CD4-positive, alpha-beta T cell (primary cell): Measurements from ENCODE around the gene ATL3. TPM values are rescaled to one million over a fixed set of nuclear protein-coding genes. Genes with fewer than 3 reads are reported as not detected.
A peak's percentile ranks its signal among the peaks of the same experiment; 100 is the strongest.

ENCODE experiments used
- ATAC-seq: fragments of 200-7000 bp; cut with Tn5 transposase; one replicate; pipeline ENCODE4 v1.10.0; 2022; ENCODE audit warnings: mild to moderate bottlenecking; ENCODE audit not compliant: poor library complexity
- CTCF ChIA-PET: fragments of 350-600 bp; sonication (Branson Sonifier 250); formaldehyde crosslinking; loops from one replicate; lab custom pipeline; 2021; ENCODE audit warnings: antibody characterized with exemption, inconsistent platforms; lab: Charles Lee
- POLR2A ChIA-PET: fragments of 350-600 bp; sonication (Branson Sonifier 250); formaldehyde crosslinking; loops from one replicate; lab custom pipeline; 2021; ENCODE audit warnings: antibody characterized with exemption, inconsistent platforms; lab: Charles Lee
- DNase-seq, 14 experiments: peaks; one replicate each; pipeline ENCODE4 v3.0.0-alpha.2; 2013 to 2020; ENCODE audit warnings: mixed read lengths in 2 of 14
- H3K27ac ChIP-seq, 2 donors: one replicate each; pipeline versions ENCODE4 v1.5.1 to v1.7.0; 2013; ENCODE audit warnings: low read length in 2 of 2, low read depth in 1 of 2, mild to moderate bottlenecking in 1 of 2
- H3K27me3 ChIP-seq, 2 experiments: 1 replicate in 1 of 2; 2 replicates in 1 of 2; pipeline versions ENCODE4 v1.6.1 to v1.7.0; 2013; ENCODE audit warnings: low read length in 2 of 2, control low read depth in 1 of 2, mild to moderate bottlenecking in 1 of 2, moderate library complexity in 1 of 2; ENCODE audit not compliant: insufficient read depth in 2 of 2, control insufficient read depth in 1 of 2
- H3K36me3 ChIP-seq: one replicate; pipeline ENCODE4 v1.6.1; 2013; ENCODE audit warnings: low read length, control low read depth; ENCODE audit not compliant: insufficient read depth
- H3K4me1 ChIP-seq: one replicate; pipeline ENCODE4 v1.6.1; 2013; ENCODE audit warnings: low read length, control low read depth; ENCODE audit not compliant: insufficient read depth
- H3K4me3 ChIP-seq: one replicate; pipeline ENCODE4 v1.5.1; 2013; ENCODE audit warnings: mild to moderate bottlenecking, low read length, moderate library complexity
- H3K9me3 ChIP-seq, 2 experiments: 1 replicate in 1 of 2; 2 replicates in 1 of 2; pipeline versions ENCODE4 v1.6.1 to v1.7.0; 2013; ENCODE audit warnings: low read length in 2 of 2, mild to moderate bottlenecking in 2 of 2, control low read depth in 1 of 2, moderate library complexity in 1 of 2; ENCODE audit not compliant: control insufficient read depth in 1 of 2, insufficient read depth in 1 of 2
- H3K27ac Mint-ChIP-seq: one replicate; pipeline ENCODE4 v1.8.0; 2020; ENCODE audit warnings: mixed read lengths
- H3K27me3 Mint-ChIP-seq: one replicate; pipeline ENCODE4 v1.8.0; 2021; ENCODE audit warnings: mixed read lengths
- H3K36me3 Mint-ChIP-seq: one replicate; pipeline ENCODE4 v1.8.0; 2021; ENCODE audit warnings: low read depth, mixed read lengths
- H3K4me1 Mint-ChIP-seq: one replicate; pipeline ENCODE4 v1.8.0; 2021; ENCODE audit warnings: low read depth, mixed read lengths
- H3K4me3 Mint-ChIP-seq: one replicate; pipeline ENCODE4 v1.8.0; 2020; ENCODE audit warnings: mild to moderate bottlenecking, mixed read lengths
- H3K9me3 Mint-ChIP-seq: one replicate; pipeline ENCODE4 v1.8.0; 2020; ENCODE audit warnings: mixed read lengths
- intact Hi-C, 2 experiments: fragments of 100-400 bp; cut with DNase I in 1 of 2; cut with micrococcal nuclease in 1 of 2; formaldehyde crosslinking; loops; one replicate each; pipeline versions ENCODE4 v1.15.1 to v1.9.0; 2023 to 2025; cut with DNase I, micrococcal nuclease
- total RNA-seq, 174 experiments: library from RNA in 2 of 174; stranded (reverse) in 2 of 174; gene quantifications; one replicate each; pipeline ENCODE4 v1.2.3 and lab custom pipeline; 2021 to 2026
- TF ChIP-seq, protein P1 (sequence below): fragments of 200-600 bp; IDR thresholded peaks from one replicate; pipeline ENCODE4 v1.8.0; 2022; ENCODE audit warnings: antibody characterized with exemption, mild to moderate bottlenecking

ATL3 gene
- total RNA-seq, 2 experiments from 2014 or later: 14.5 to 16.5 TPM

DNA sequence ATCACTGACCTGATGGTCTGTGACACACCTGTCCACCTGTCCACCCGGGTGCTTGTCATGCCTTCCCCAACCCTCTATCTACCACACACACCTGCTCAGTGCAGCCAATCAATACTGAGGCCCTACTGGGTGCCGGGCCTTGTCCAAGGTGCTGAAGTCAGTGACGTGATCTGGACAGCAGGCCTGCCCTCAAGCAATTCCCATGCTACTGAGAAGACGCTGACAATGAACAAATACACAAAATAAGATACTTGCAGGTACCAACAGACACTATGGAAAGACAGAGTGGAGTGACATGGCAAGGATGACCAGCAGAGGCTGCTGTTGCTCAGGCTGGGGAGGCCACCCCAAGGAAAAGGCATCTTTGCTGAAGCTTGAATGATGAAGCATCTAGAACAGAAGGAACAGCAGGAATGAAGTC, 78.2 kb downstream of the ATL3 start:
- H3K4me1 ChIP-seq: no peaks in the 10 kb centered on the region
- ATAC-seq: no peak
- DNase-seq: peak in 1 of 14 experiments; percentile 26
- H3K27me3 ChIP-seq: no peaks in the 10 kb centered on the region
- TF ChIP-seq, protein P1, sequence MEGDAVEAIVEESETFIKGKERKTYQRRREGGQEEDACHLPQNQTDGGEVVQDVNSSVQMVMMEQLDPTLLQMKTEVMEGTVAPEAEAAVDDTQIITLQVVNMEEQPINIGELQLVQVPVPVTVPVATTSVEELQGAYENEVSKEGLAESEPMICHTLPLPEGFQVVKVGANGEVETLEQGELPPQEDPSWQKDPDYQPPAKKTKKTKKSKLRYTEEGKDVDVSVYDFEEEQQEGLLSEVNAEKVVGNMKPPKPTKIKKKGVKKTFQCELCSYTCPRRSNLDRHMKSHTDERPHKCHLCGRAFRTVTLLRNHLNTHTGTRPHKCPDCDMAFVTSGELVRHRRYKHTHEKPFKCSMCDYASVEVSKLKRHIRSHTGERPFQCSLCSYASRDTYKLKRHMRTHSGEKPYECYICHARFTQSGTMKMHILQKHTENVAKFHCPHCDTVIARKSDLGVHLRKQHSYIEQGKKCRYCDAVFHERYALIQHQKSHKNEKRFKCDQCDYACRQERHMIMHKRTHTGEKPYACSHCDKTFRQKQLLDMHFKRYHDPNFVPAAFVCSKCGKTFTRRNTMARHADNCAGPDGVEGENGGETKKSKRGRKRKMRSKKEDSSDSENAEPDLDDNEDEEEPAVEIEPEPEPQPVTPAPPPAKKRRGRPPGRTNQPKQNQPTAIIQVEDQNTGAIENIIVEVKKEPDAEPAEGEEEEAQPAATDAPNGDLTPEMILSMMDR: no peak
- H3K36me3 ChIP-seq: no peaks in the 10 kb centered on the region
- H3K4me3 Mint-ChIP-seq: no peak overlapping the region
- ChIA-PET CTCF (no interaction called here), POLR2A (no interaction called here)
- intact Hi-C loops: no loop called here
- no peaks in the 10 kb centered on the region for H3K36me3 Mint-ChIP-seq
- no peak overlapping the region for H3K4me3 ChIP-seq
- H3K4me1 Mint-ChIP-seq: no peaks in the 10 kb centered on the region
- no peaks in the 10 kb centered on the region for H3K9me3 ChIP-seq
- no peaks in the 10 kb centered on the region for H3K9me3 Mint-ChIP-seq
- no peak overlapping the region for H3K27ac ChIP-seq
- H3K27me3 Mint-ChIP-seq: no peaks in the 10 kb centered on the region
- H3K27ac Mint-ChIP-seq: no peak overlapping the region

DNA sequence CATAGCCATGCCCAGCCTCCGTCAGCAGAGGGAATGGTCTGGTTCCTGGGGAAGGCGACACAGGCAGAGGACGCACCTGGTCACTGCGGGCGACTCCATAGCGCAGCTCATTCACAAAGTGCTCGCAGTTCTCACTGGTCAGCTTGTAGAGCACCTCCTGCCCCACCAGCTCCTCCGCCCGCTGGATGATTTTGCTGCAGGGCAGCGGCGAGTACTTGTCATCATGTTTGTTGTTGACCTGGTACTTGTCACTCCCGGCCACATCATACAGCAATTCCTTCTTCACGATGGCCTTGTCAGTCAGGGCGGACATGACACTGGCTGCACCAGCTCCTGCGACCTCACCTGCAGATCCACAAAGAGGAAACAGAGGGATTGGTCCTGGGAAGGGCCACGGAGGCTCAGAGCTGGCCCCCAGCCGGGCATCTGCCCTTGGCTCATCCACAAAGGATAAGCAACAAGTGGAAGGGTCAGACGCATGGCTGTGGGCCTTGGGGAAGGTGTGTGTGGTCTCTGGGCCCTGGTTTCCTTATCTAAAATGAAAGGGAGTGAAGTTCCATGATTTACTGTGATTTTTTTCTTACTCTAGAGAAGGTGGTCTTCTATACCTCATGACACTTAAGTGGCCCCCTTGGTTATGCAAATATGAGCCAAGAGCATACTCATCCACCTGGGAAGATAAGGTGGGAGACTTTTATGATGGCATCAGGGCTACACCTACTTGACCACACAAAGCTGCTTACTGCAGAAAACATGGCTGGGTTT, 81.0 kb downstream of the ATL3 start:
- CTCF ChIA-PET: interaction anchor here (0.6 kb wide), 1 partner anchor 39 kb away, joined by 3 read pairs; no protein-coding TSS in a partner anchor

DNA sequence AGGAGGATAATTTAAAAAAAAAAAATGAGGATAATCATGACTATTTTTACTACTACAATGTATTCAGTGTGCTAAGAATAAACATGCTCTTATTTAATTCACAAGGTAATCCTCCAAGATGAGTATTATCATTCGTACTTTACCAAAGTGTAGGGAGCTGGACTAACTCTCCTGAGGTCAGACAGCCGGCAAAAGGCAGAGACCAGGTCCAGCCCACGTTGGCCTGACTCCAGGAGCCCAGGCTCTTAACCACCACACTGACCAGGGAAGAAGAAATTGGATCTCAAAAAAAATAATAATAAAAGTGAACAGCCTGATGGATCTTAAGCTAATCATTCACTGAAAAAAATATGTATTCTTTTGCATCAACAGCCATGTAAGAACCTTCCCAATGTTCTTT, 82.2 kb downstream of the ATL3 start:
- H3K4me1 Mint-ChIP-seq: no peaks in the 10 kb centered on the region
- ChIA-PET CTCF (interaction anchor here (0.6 kb wide), 1 partner anchor 69 kb away, joined by 3 read pairs; no protein-coding TSS in a partner anchor), POLR2A (no interaction called here)
- Histone ChIP-seq H3K4me1 (no peaks in the 10 kb centered on the region), H3K27ac (no peak overlapping the region), H3K9me3 (no peaks in the 10 kb centered on the region), H3K27me3 (no peaks in the 10 kb centered on the region), H3K36me3 (no peaks in the 10 kb centered on the region), H3K4me3 (no peak overlapping the region)
- H3K27me3 Mint-ChIP-seq: no peaks in the 10 kb centered on the region
- no peak overlapping the region for H3K27ac Mint-ChIP-seq
- H3K4me3 Mint-ChIP-seq: no peak overlapping the region
- H3K36me3 Mint-ChIP-seq: no peaks in the 10 kb centered on the region
- TF ChIP-seq, protein P1: no peak
- intact Hi-C loops: no loop called here
- no peaks in the 10 kb centered on the region for H3K9me3 Mint-ChIP-seq
- no peak for ATAC-seq
- no peak for DNase-seq

More for the DNA sequence above, 81.0 kb downstream of the ATL3 start:
- Mint-ChIP-seq H3K9me3 (no peaks in the 10 kb centered on the region), H3K4me1 (no peaks in the 10 kb centered on the region), H3K36me3 (no peaks in the 10 kb centered on the region), H3K4me3 (no peak overlapping the region), H3K27me3 (no peaks in the 10 kb centered on the region), H3K27ac (no peak overlapping the region)
- TF ChIP-seq, protein P1: no peak
- POLR2A ChIA-PET: no interaction called here
- Histone ChIP-seq H3K27ac (no peak overlapping the region), H3K36me3 (no peaks in the 10 kb centered on the region), H3K27me3 (no peaks in the 10 kb centered on the region), H3K9me3 (no peaks in the 10 kb centered on the region), H3K4me3 (no peak overlapping the region), H3K4me1 (no peaks in the 10 kb centered on the region)
- ATAC-seq (no peak), DNase-seq (no peak)
- intact Hi-C loops: no loop called here
